AG09319 (cell line): ENCODE results near the gene USP43.
"Not testable (repeated sequence)": the region's sequence is repeated elsewhere in the genome, so short reads cannot be mapped to it uniquely, and the experiment has no call there.

Experiments
- DNase-seq: peaks from one replicate; pipeline ENCODE4 v3.0.0-alpha.2; 2010; ENCODE audit warnings: low read depth; ENCODE audit errors: extremely low read depth
- CTCF ChIP-seq: IDR thresholded peaks from 2 replicates; pipeline ENCODE4 v1.5.1; 2011; ENCODE audit warnings: low read depth, mild to moderate bottlenecking, inconsistent platforms, low read length, moderate library complexity

The USP43 gene

GRCh38 chr17:9644910-9645751, at the start of gene USP43:
Gene USP43, plus strand, starts transcription at chr17:9645517. Its CDS starts 116 bp downstream, at chr17:9645633.
- DNase-seq: no peak
- TF ChIP-seq CTCF: no peak

- DNase-seq: not testable (repeated sequence)
Measured at GRCh38 chr17:9597638-9598037, 47.7 kb upstream of the USP43 start.

- no peak for TF ChIP-seq CTCF
- no peak for DNase-seq
Measured at GRCh38 chr17:9598661-9599060, 46.7 kb upstream of the USP43 start.

GRCh38 chr17:9604583-9604982, 40.7 kb upstream of the USP43 start:
- not testable (repeated sequence) for DNase-seq

- TF ChIP-seq CTCF: no peak
- DNase-seq: no peak
Measured at GRCh38 chr17:9606453-9606852, 38.9 kb upstream of the USP43 start.

GRCh38 chr17:9607058-9607457, 38.3 kb upstream of the USP43 start:
- not testable (repeated sequence) for DNase-seq

- no peak for DNase-seq
- TF ChIP-seq CTCF: no peak
Measured at GRCh38 chr17:9611557-9611956, 33.8 kb upstream of the USP43 start.

GRCh38 chr17:9612006-9612405, 33.3 kb upstream of the USP43 start:
- TF ChIP-seq CTCF: no peak
- DNase-seq: no peak

- no peak for TF ChIP-seq CTCF
- no peak for DNase-seq
Measured at GRCh38 chr17:9615486-9615885, 29.8 kb upstream of the USP43 start.
